OCI-LY7 (cell line): ENCODE data around the gene FOS. TPM values are rescaled to one million over a fixed set of nuclear protein-coding genes. Genes with fewer than 3 reads are reported as not detected.

ENCODE experiments used
- BruUV-seq: library from RNA; stranded (reverse); fragments of 400-500 nt; replicated peaks from 2 replicates; lab custom pipeline; 2021; lab: Mats Ljungman, UMichigan
- CTCF ChIA-PET: fragments of 300-600 bp; sonication (Branson Sonifier 250); formaldehyde crosslinking; loops from one replicate; lab custom pipeline; 2022; ENCODE audit warnings: antibody characterized with exemption; ENCODE audit not compliant: unreplicated experiment; lab: Charles Lee
- POLR2A ChIA-PET: fragments of 300-600 bp; sonication (Branson Sonifier 250); formaldehyde crosslinking; loops from one replicate; lab custom pipeline; 2022; ENCODE audit warnings: antibody characterized with exemption; lab: Charles Lee
- DNase-seq: peaks from one replicate; pipeline ENCODE4 v3.0.0-alpha.2; 2015; ENCODE audit warnings: low spot score
- H2AFZ ChIP-seq: fragments of 200-600 bp; sonication (generic), shearing (Covaris generic); 2 replicates; pipeline ENCODE4 v1.6.1; 2014; ENCODE audit warnings: mild to moderate bottlenecking, antibody characterized with exemption, low read length, moderate library complexity
- H3K27ac ChIP-seq: fragments of 200-600 bp; sonication (generic); 2 replicates; pipeline ENCODE4 v1.5.1; 2014; ENCODE audit warnings: mixed run types, low read depth, mild to moderate bottlenecking, moderate library complexity, low read length, inconsistent platforms; ENCODE audit not compliant: poor library complexity, severe bottlenecking
- H3K36me3 ChIP-seq: fragments of 200-600 bp; sonication (generic); 2 replicates; pipeline ENCODE4 v1.6.1; 2014; ENCODE audit warnings: mild to moderate bottlenecking, antibody characterized with exemption, low read length, moderate library complexity, mixed read lengths; ENCODE audit not compliant: insufficient read depth
- H3K4me1 ChIP-seq: fragments of 200-600 bp; sonication (generic); 2 replicates; pipeline ENCODE4 v1.5.1; 2014; ENCODE audit warnings: mild to moderate bottlenecking, low read length; ENCODE audit not compliant: insufficient read depth, poor library complexity, severe bottlenecking
- H3K4me2 ChIP-seq: fragments of 200-600 bp; sonication (generic); 2 replicates; pipeline ENCODE4 v1.6.1; 2014; ENCODE audit warnings: mild to moderate bottlenecking, low read length
- H3K4me3 ChIP-seq: fragments of 200-600 bp; sonication (generic); 2 replicates; pipeline ENCODE4 v1.5.1; 2014; ENCODE audit warnings: mild to moderate bottlenecking, low read depth, low read length; ENCODE audit not compliant: poor library complexity, severe bottlenecking
- H3K79me2 ChIP-seq: fragments of 200-600 bp; sonication (generic); 2 replicates; pipeline ENCODE4 v1.6.1; 2016; ENCODE audit warnings: low read depth, mild to moderate bottlenecking, low read length, moderate library complexity, mixed read lengths; ENCODE audit not compliant: insufficient read depth
- H3K9me2 ChIP-seq: fragments of 200-600 bp; sonication (generic); 2 replicates; pipeline ENCODE4 v1.6.1; 2016; ENCODE audit warnings: mild to moderate bottlenecking, low read length, mixed read lengths; ENCODE audit not compliant: insufficient read depth
- H3K9me3 ChIP-seq: fragments of 200-600 bp; sonication (generic); 2 replicates; pipeline ENCODE4 v1.6.1; 2014; ENCODE audit warnings: mild to moderate bottlenecking, mixed run types, low read length, mixed read lengths
- H4K20me1 ChIP-seq: fragments of 200-600 bp; sonication (generic); 2 replicates; pipeline ENCODE4 v1.6.1; 2014; ENCODE audit warnings: mild to moderate bottlenecking, antibody characterized with exemption, low read length, moderate library complexity, mixed read lengths; ENCODE audit not compliant: insufficient read depth
- CTCF ChIP-seq: fragments of 200-600 bp; sonication (generic); conservative IDR thresholded peaks from 2 replicates; pipeline ENCODE4 v1.5.1; 2014; ENCODE audit warnings: mild to moderate bottlenecking, antibody characterized with exemption, low read length, moderate library complexity, mixed read lengths
- EZH2phosphoT487 ChIP-seq: fragments of 200-600 bp; sonication (generic); IDR thresholded peaks from 2 replicates; pipeline ENCODE4 v1.6.1; 2018; ENCODE audit warnings: low read depth, borderline replicate concordance, mild to moderate bottlenecking, mixed run types, antibody characterized with exemption, low read length, moderate library complexity, mixed read lengths
- intact Hi-C: fragments of 100-400 bp; cut with micrococcal nuclease; formaldehyde crosslinking; loops from one replicate; pipeline ENCODE4 v1.10.0; 2022; ENCODE audit not compliant: unreplicated experiment
- total RNA-seq, 2 experiments: library from RNA; depleted of rRNA in 1 of 2; stranded (reverse); fragments of >200 nt in 1 of 2; shearing (Covaris generic) in 1 of 2; gene quantifications; 2 replicates each; pipeline ENCODE4 v1.2.3, GENCODE V29; 2014 to 2022

The FOS gene
- total RNA-seq, 2 experiments from 2014 or later: 3.3 to 16.9 TPM

- Histone ChIP-seq H3K4me1 (peaks cover 61% of the 10 kb centered on the region), H3K27ac (no peak overlapping the region), H3K9me2 (no peaks in the 10 kb centered on the region), H3K4me2 (no peak overlapping the region), H3K36me3 (no peaks in the 10 kb centered on the region), H3K79me2 (no peaks in the 10 kb centered on the region), H4K20me1 (no peaks in the 10 kb centered on the region), H2AFZ (no peak overlapping the region), H3K9me3 (no peaks in the 10 kb centered on the region), H3K4me3 (no peak overlapping the region)
- intact Hi-C loops: no loop called here
- no TSS peak for BruUV-seq
- DNase-seq: no peak
- ChIA-PET CTCF (no interaction called here), POLR2A (no interaction called here)
- TF ChIP-seq CTCF (no peak), EZH2phosphoT487 (no peak)
Observed at GRCh38 chr14:75254381-75254822, 24.2 kb upstream of the FOS start.

- Histone ChIP-seq H4K20me1 (no peaks in the 10 kb centered on the region), H3K4me3 (no peak overlapping the region), H3K4me2 (no peak overlapping the region), H3K79me2 (no peaks in the 10 kb centered on the region), H3K9me3 (no peaks in the 10 kb centered on the region), H3K36me3 (no peaks in the 10 kb centered on the region), H3K9me2 (no peaks in the 10 kb centered on the region), H3K27ac (no peak overlapping the region), H2AFZ (no peak overlapping the region), H3K4me1 (peaks cover 61% of the 10 kb centered on the region)
- intact Hi-C loops: no loop called here
- CTCF ChIA-PET: no interaction called here
- BruUV-seq: no TSS peak
- POLR2A ChIA-PET: no interaction called here
- no peak for DNase-seq
- no peak for TF ChIP-seq EZH2phosphoT487
- no peak for TF ChIP-seq CTCF
Observed at GRCh38 chr14:75254901-75255584, 23.6 kb upstream of the FOS start.

GRCh38 chr14:75258079-75258802 is 20.4 kb upstream of the FOS start:
- Histone ChIP-seq H3K36me3 (no peaks in the 10 kb centered on the region), H3K9me2 (no peaks in the 10 kb centered on the region), H3K4me1 (peaks cover 56% of the 10 kb centered on the region), H3K79me2 (no peaks in the 10 kb centered on the region), H4K20me1 (no peaks in the 10 kb centered on the region), H2AFZ (peak overlapping the region; percentile 95), H3K27ac (peak overlapping the region; percentile 35), H3K9me3 (no peaks in the 10 kb centered on the region), H3K4me2 (peak overlapping the region; percentile 91), H3K4me3 (peak overlapping the region; percentile 64)
- intact Hi-C loops: no loop called here
- TF ChIP-seq EZH2phosphoT487 (no peak), CTCF (no peak)
- ChIA-PET CTCF (interaction anchor here (1.1 kb wide), 1 partner anchor 77 kb away, joined by 3 read pairs; no protein-coding TSS in a partner anchor), POLR2A (interaction anchor here (1.3 to 1.7 kb wide), 2 partner anchors 9 to 33 kb away, joined by 5 to 6 read pairs; no protein-coding TSS in a partner anchor)
- DNase-seq: no peak
- BruUV-seq: no TSS peak
